Smooth muscle cell (in vitro differentiated cells): ENCODE results near the gene CNPY1. TPM values are rescaled to one million over a fixed set of nuclear protein-coding genes. Genes with fewer than 3 reads are reported as not detected.

ENCODE experiments used
- DNase-seq: peaks from one replicate; lab custom pipeline; 2025; ENCODE audit not compliant: unreplicated experiment; lab: John Stamatoyannopoulos, UW
- H2AFZ ChIP-seq: fragments of 200-600 bp; sonication (generic); 2 replicates; pipeline ENCODE4 v1.6.0; 2016; ENCODE audit warnings: antibody characterized with exemption, low read depth, mild to moderate bottlenecking
- H3F3A ChIP-seq: fragments of 200-600 bp; sonication (generic); 2 replicates; pipeline ENCODE4 v1.6.0; 2017; ENCODE audit warnings: antibody characterized with exemption, low read depth
- H3K27ac ChIP-seq: fragments of 200-600 bp; sonication (generic); 2 replicates; pipeline ENCODE4 v1.5.1; 2016; ENCODE audit warnings: low read depth, mild to moderate bottlenecking
- H3K27me3 ChIP-seq: fragments of 200-600 bp; sonication (generic); 2 replicates; pipeline ENCODE4 v1.6.1; 2016; ENCODE audit warnings: low read depth, mild to moderate bottlenecking
- H3K36me3 ChIP-seq: fragments of 200-600 bp; sonication (generic); 2 replicates; pipeline ENCODE4 v1.5.1; 2016; ENCODE audit warnings: low read depth
- H3K4me1 ChIP-seq: fragments of 200-600 bp; sonication (generic); 2 replicates; pipeline ENCODE4 v1.5.1; 2016; ENCODE audit warnings: low read depth
- H3K4me2 ChIP-seq: fragments of 200-600 bp; sonication (generic); 2 replicates; pipeline ENCODE4 v1.6.0; 2016; ENCODE audit warnings: mild to moderate bottlenecking
- H3K4me3 ChIP-seq: fragments of 200-600 bp; sonication (generic); 2 replicates; pipeline ENCODE4 v1.5.1; 2016; ENCODE audit warnings: mild to moderate bottlenecking
- H3K79me2 ChIP-seq: fragments of 200-600 bp; sonication (generic); 2 replicates; pipeline ENCODE4 v1.6.0; 2016; ENCODE audit warnings: low read depth, mild to moderate bottlenecking
- H3K9ac ChIP-seq: fragments of 200-600 bp; sonication (generic); 2 replicates; pipeline ENCODE4 v1.6.0; 2016; ENCODE audit warnings: low read depth
- H3K9me3 ChIP-seq: fragments of 200-600 bp; sonication (generic); replicated peaks from 2 replicates; pipeline ENCODE4 v1.5.1; 2016; ENCODE audit warnings: low read depth
- H4K20me1 ChIP-seq: fragments of 200-600 bp; sonication (generic); 2 replicates; pipeline ENCODE4 v1.6.0; 2016; ENCODE audit warnings: low read depth
- CTCF ChIP-seq: fragments of 200-600 bp; sonication (generic); IDR thresholded peaks from 2 replicates; pipeline ENCODE4 v1.5.1; 2017; ENCODE audit warnings: borderline replicate concordance, mild to moderate bottlenecking, antibody characterized with exemption; ENCODE audit not compliant: insufficient read depth, poor library complexity, severe bottlenecking
- WGBS: methylation state at CpG from one replicate; pipeline ENCODE4 v1.1.7; 2016; ENCODE audit warnings: low lambda C conversion rate; 5-methylcytosine and 5-hydroxymethylcytosine counted together
- polyA plus RNA-seq: library from polyadenylated mRNA; unstranded; fragments of >200 nt; fragmentation: Nextera tagmentation; extraction: Ambion mirVana; gene quantifications from 2 replicates; pipeline ENCODE4 v1.2.1, GENCODE V29; 2016
- total RNA-seq: library from RNA; depleted of rRNA; stranded (reverse); fragments of >200 nt; gene quantifications from 2 replicates; pipeline ENCODE4 v1.2.3, GENCODE V29; 2014

Gene CNPY1
- total and polyA plus RNA-seq, 2 experiments from 2014 or later, result 1.0 TPM; not detected in 1

- H3K9me3 ChIP-seq, result no peaks in the 10 kb centered on the region
- no peak overlapping the region for H3K4me2 ChIP-seq
- H4K20me1 ChIP-seq, result no peaks in the 10 kb centered on the region
- no peaks in the 10 kb centered on the region for H3K36me3 ChIP-seq
- peaks cover 5% of the 10 kb centered on the region for H3K27me3 ChIP-seq
- no peak overlapping the region for H3K27ac ChIP-seq
- DNase-seq, result no peak
- no peak overlapping the region for H3K4me3 ChIP-seq
- 86% methylated on average over 18 of the region's 18 CpGs for WGBS
- H2AFZ ChIP-seq, result no peak overlapping the region
- H3K9ac ChIP-seq, result no peak overlapping the region
- H3K4me1 ChIP-seq, result peaks cover 6% of the 10 kb centered on the region
- H3K79me2 ChIP-seq, result no peaks in the 10 kb centered on the region
- TF ChIP-seq CTCF, result no peak
- no peaks in the 10 kb centered on the region for H3F3A ChIP-seq
Observed at GRCh38 chr7:155486783-155487508, 59.4 kb downstream of the CNPY1 start.

- Histone ChIP-seq H3K9ac (no peak overlapping the region), H2AFZ (no peak overlapping the region)
- 91% methylated on average over 23 of the region's 23 CpGs for WGBS
Observed at GRCh38 chr7:155484483-155485399, 61.6 kb downstream of the CNPY1 start.

GRCh38 chr7:155483868-155484325 is 62.5 kb downstream of the CNPY1 start:
- no peak overlapping the region for H2AFZ ChIP-seq
- WGBS, result 88% methylated on average over 16 of the region's 16 CpGs
- H3K36me3 ChIP-seq, result no peaks in the 10 kb centered on the region
- no peak for DNase-seq
- no peaks in the 10 kb centered on the region for H4K20me1 ChIP-seq
- H3K9me3 ChIP-seq, result no peaks in the 10 kb centered on the region
- no peak overlapping the region for H3K4me3 ChIP-seq
- no peak overlapping the region for H3K9ac ChIP-seq
- no peaks in the 10 kb centered on the region for H3K79me2 ChIP-seq
- H3K27me3 ChIP-seq, result peaks cover 9% of the 10 kb centered on the region
- H3K27ac ChIP-seq, result no peak overlapping the region
- no peaks in the 10 kb centered on the region for H3K4me1 ChIP-seq
- no peak overlapping the region for H3K4me2 ChIP-seq
- H3F3A ChIP-seq, result no peaks in the 10 kb centered on the region
- no peak for TF ChIP-seq CTCF

More at GRCh38 chr7:155484483-155485399, 61.6 kb downstream of the CNPY1 start:
- no peak for TF ChIP-seq CTCF
- Histone ChIP-seq H3K27me3 (peaks cover 9% of the 10 kb centered on the region), H3K79me2 (no peaks in the 10 kb centered on the region), H3K27ac (no peak overlapping the region), H3K4me1 (no peaks in the 10 kb centered on the region), H3K36me3 (no peaks in the 10 kb centered on the region), H3F3A (no peaks in the 10 kb centered on the region), H3K4me2 (no peak overlapping the region), H3K4me3 (no peak overlapping the region), H3K9me3 (no peaks in the 10 kb centered on the region), H4K20me1 (no peaks in the 10 kb centered on the region)
- no peak for DNase-seq
